PC-9 (cell line): ENCODE data around the gene TANGO6.

Experiments
- EZH2 ChIP-seq: fragments of 200-600 bp; sonication (generic); IDR thresholded peaks from 2 replicates; pipeline ENCODE4 v1.8.0; 2017; ENCODE audit warnings: antibody characterized with exemption, low read depth
- TF ChIP-seq, protein P1 (sequence below): fragments of 200-600 bp; sonication (generic); conservative IDR thresholded peaks from 2 replicates; pipeline ENCODE4 v1.6.1; 2017; ENCODE audit warnings: mixed run types, antibody characterized with exemption, mild to moderate bottlenecking, moderate library complexity

GRCh38 chr16:69040144-69040909 is 197.0 kb downstream of the TANGO6 start:
- TF ChIP-seq, protein P1, sequence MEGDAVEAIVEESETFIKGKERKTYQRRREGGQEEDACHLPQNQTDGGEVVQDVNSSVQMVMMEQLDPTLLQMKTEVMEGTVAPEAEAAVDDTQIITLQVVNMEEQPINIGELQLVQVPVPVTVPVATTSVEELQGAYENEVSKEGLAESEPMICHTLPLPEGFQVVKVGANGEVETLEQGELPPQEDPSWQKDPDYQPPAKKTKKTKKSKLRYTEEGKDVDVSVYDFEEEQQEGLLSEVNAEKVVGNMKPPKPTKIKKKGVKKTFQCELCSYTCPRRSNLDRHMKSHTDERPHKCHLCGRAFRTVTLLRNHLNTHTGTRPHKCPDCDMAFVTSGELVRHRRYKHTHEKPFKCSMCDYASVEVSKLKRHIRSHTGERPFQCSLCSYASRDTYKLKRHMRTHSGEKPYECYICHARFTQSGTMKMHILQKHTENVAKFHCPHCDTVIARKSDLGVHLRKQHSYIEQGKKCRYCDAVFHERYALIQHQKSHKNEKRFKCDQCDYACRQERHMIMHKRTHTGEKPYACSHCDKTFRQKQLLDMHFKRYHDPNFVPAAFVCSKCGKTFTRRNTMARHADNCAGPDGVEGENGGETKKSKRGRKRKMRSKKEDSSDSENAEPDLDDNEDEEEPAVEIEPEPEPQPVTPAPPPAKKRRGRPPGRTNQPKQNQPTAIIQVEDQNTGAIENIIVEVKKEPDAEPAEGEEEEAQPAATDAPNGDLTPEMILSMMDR: no peak
- TF ChIP-seq EZH2: no peak
